Astrocyte (in vitro differentiated cells and primary cell): Measurements from ENCODE around the gene CD207. TPM values are rescaled to one million over a fixed set of nuclear protein-coding genes. Genes with fewer than 3 reads are reported as not detected.

Experiments used
- DNase-seq: peaks from one replicate; pipeline ENCODE4 v3.0.0-alpha.2; 2010; ENCODE audit warnings: low read depth
- FAIRE-seq: peaks from 2 replicates; lab custom pipeline; 2011; peaks lifted over from hg19 to GRCh38; lab: Jason Lieb, UNC
- H2AFZ ChIP-seq: 2 replicates; pipeline ENCODE4 v1.6.0; 2012; ENCODE audit warnings: low read depth, low read length, inconsistent platforms
- H3K27ac ChIP-seq: 2 replicates; pipeline ENCODE4 v1.5.1; 2011; ENCODE audit warnings: low read depth, low read length, inconsistent platforms
- H3K27me3 ChIP-seq: 2 replicates; pipeline ENCODE4 v1.6.0; 2011; ENCODE audit warnings: low read length, inconsistent platforms; ENCODE audit not compliant: insufficient read depth
- H3K36me3 ChIP-seq: 2 replicates; pipeline ENCODE4 v1.5.1; 2011; ENCODE audit warnings: low read length, inconsistent platforms; ENCODE audit not compliant: insufficient read depth
- H3K4me1 ChIP-seq: 2 replicates; pipeline ENCODE4 v1.5.1; 2011; ENCODE audit warnings: low read length, inconsistent platforms; ENCODE audit not compliant: insufficient read depth
- H3K4me2 ChIP-seq: 2 replicates; pipeline ENCODE4 v1.6.0; 2012; ENCODE audit warnings: low read length, inconsistent platforms
- H3K4me3 ChIP-seq: 2 replicates; pipeline ENCODE4 v1.5.1; 2011; ENCODE audit warnings: low read depth, mild to moderate bottlenecking, low read length, inconsistent platforms; ENCODE audit not compliant: insufficient read depth
- H3K79me2 ChIP-seq: 2 replicates; pipeline ENCODE4 v1.6.0; 2012; ENCODE audit warnings: mild to moderate bottlenecking, low read length, inconsistent platforms; ENCODE audit not compliant: insufficient read depth
- H3K9ac ChIP-seq: 2 replicates; pipeline ENCODE4 v1.6.0; 2012; ENCODE audit warnings: mild to moderate bottlenecking, low read length, inconsistent platforms
- H3K9me3 ChIP-seq: 2 replicates; pipeline ENCODE4 v1.5.1; 2012; ENCODE audit warnings: low read depth, mild to moderate bottlenecking, low read length, inconsistent platforms; ENCODE audit not compliant: insufficient read depth
- H4K20me1 ChIP-seq: 2 replicates; pipeline ENCODE4 v1.6.0; 2012; ENCODE audit warnings: low read length, inconsistent platforms; ENCODE audit not compliant: insufficient read depth
- H3K27ac Mint-ChIP-seq: one replicate; pipeline ENCODE4 v1.8.0; 2021; ENCODE audit warnings: mild to moderate bottlenecking, mixed read lengths; ENCODE audit not compliant: unreplicated experiment
- H3K27me3 Mint-ChIP-seq: one replicate; pipeline ENCODE4 v1.8.0; 2021; ENCODE audit warnings: low read depth, mixed read lengths; ENCODE audit not compliant: unreplicated experiment
- H3K36me3 Mint-ChIP-seq: one replicate; pipeline ENCODE4 v1.8.0; 2021; ENCODE audit warnings: low read depth, mixed read lengths; ENCODE audit not compliant: unreplicated experiment
- H3K4me1 Mint-ChIP-seq: one replicate; pipeline ENCODE4 v1.8.0; 2021; ENCODE audit warnings: low read depth, mixed read lengths; ENCODE audit not compliant: unreplicated experiment
- H3K4me3 Mint-ChIP-seq: one replicate; pipeline ENCODE4 v1.8.0; 2021; ENCODE audit warnings: mild to moderate bottlenecking, moderate library complexity, mixed read lengths; ENCODE audit not compliant: unreplicated experiment
- H3K9me3 Mint-ChIP-seq: one replicate; pipeline ENCODE4 v1.8.0; 2021; ENCODE audit warnings: mild to moderate bottlenecking, mixed read lengths; ENCODE audit not compliant: unreplicated experiment
- EZH2 ChIP-seq: IDR thresholded peaks from 2 replicates; pipeline ENCODE4 v1.6.1; 2012; ENCODE audit warnings: mild to moderate bottlenecking, low read length, inconsistent platforms; ENCODE audit not compliant: insufficient read depth
- total RNA-seq: library from RNA; stranded (reverse); gene quantifications from 2 replicates; pipeline ENCODE4 v1.2.1, GENCODE V29; 2021
- TF ChIP-seq, protein P1 (sequence below): IDR thresholded peaks from 2 replicates; pipeline ENCODE4 v1.5.1; 2011; ENCODE audit warnings: low read depth, mild to moderate bottlenecking, inconsistent platforms, low read length, moderate library complexity; ENCODE audit not compliant: insufficient read depth

CD207 gene
- total RNA-seq, 1 donor from 2014 or later = not detected

DNA sequence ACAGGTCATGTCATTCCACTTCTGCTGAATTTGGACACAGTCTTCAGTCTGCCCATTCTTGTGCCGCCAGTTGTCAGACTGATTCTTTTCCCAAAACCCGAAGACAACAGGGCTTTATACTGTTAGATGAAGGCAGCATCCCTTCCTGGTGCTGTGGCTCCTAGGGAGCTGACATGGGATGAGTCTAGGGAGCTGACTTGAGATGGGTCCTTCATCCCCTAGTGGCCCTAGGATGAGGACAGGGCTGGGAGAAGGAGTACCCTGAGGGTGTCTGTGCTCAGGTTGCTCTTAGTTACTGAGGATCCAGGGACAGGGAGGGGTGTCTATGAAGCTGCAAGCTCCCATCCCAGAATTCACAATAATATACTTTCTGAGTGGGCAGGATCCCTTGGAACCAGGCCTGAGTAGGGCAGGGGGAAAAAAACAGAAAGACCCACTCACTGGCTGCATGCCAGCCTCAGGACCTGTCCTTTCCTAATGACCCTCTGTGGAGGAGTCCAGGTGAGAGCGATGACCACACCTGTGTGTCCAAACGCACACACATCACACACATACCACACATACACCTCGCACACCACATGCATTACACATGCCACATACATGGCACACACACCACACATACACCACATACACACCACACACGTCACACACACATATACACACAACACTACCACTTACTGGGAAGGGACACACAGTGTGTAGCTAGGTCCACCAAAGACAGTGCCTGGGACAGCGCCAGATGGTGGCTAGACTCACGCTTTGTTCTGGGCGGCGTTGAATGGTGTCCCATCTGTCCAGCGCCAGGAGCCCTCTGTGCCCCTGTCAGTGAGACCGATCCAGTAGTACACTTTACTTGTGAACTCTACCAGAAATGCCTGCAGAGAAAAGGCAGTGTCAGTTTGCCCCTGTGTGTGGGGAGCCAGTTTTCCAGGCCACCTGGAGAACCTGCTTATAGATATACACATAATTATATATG, 26.3 kb downstream of the CD207 start:
- TF ChIP-seq EZH2 = no peak
- TF ChIP-seq, protein P1, sequence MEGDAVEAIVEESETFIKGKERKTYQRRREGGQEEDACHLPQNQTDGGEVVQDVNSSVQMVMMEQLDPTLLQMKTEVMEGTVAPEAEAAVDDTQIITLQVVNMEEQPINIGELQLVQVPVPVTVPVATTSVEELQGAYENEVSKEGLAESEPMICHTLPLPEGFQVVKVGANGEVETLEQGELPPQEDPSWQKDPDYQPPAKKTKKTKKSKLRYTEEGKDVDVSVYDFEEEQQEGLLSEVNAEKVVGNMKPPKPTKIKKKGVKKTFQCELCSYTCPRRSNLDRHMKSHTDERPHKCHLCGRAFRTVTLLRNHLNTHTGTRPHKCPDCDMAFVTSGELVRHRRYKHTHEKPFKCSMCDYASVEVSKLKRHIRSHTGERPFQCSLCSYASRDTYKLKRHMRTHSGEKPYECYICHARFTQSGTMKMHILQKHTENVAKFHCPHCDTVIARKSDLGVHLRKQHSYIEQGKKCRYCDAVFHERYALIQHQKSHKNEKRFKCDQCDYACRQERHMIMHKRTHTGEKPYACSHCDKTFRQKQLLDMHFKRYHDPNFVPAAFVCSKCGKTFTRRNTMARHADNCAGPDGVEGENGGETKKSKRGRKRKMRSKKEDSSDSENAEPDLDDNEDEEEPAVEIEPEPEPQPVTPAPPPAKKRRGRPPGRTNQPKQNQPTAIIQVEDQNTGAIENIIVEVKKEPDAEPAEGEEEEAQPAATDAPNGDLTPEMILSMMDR = no peak
- no peak overlapping the region for H3K4me3 ChIP-seq
- no peaks in the 10 kb centered on the region for H3K9me3 ChIP-seq
- Mint-ChIP-seq H3K9me3 (peaks cover 4% of the 10 kb centered on the region), H3K27me3 (peaks cover 25% of the 10 kb centered on the region), H3K4me1 (no peaks in the 10 kb centered on the region), H3K36me3 (no peaks in the 10 kb centered on the region), H3K4me3 (no peak overlapping the region), H3K27ac (no peak overlapping the region)
- H3K27ac ChIP-seq = no peak overlapping the region
- no peak overlapping the region for H3K4me2 ChIP-seq
- no peaks in the 10 kb centered on the region for H3K4me1 ChIP-seq
- no peak overlapping the region for H2AFZ ChIP-seq
- no peak for DNase-seq
- no peaks in the 10 kb centered on the region for H3K79me2 ChIP-seq
- peaks cover 17% of the 10 kb centered on the region for H3K27me3 ChIP-seq
- no peaks in the 10 kb centered on the region for H4K20me1 ChIP-seq
- no peak for FAIRE-seq
- no peak overlapping the region for H3K9ac ChIP-seq
- H3K36me3 ChIP-seq = no peaks in the 10 kb centered on the region

DNA sequence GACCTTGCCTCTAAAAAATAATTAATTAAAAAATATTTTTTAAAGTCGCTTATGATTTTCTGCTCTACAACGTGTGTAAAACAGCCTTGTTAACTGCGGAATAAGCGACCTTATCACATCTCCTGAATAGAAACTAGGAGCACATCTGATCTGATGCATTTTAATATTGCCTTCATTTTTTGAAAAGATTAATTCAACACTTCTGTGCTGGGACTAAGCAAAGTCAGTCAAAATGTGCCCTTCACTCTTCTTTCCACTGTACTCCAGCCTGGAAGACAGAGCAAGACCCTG, 27.8 kb downstream of the CD207 start:
- H3K4me2 ChIP-seq = no peak overlapping the region
- no peaks in the 10 kb centered on the region for H4K20me1 ChIP-seq
- no peak overlapping the region for H3K9ac ChIP-seq
- Mint-ChIP-seq H3K9me3 (peaks cover 5% of the 10 kb centered on the region), H3K27ac (no peak overlapping the region), H3K27me3 (peaks cover 15% of the 10 kb centered on the region), H3K4me1 (no peaks in the 10 kb centered on the region), H3K36me3 (no peaks in the 10 kb centered on the region), H3K4me3 (no peak overlapping the region)
- no peaks in the 10 kb centered on the region for H3K4me1 ChIP-seq
- no peaks in the 10 kb centered on the region for H3K9me3 ChIP-seq
- H3K27me3 ChIP-seq = peaks cover 13% of the 10 kb centered on the region
- DNase-seq = no peak
- H3K36me3 ChIP-seq = no peaks in the 10 kb centered on the region
- H2AFZ ChIP-seq = no peak overlapping the region
- no peaks in the 10 kb centered on the region for H3K79me2 ChIP-seq
- no peak overlapping the region for H3K27ac ChIP-seq
- no peak overlapping the region for H3K4me3 ChIP-seq
- TF ChIP-seq, protein P1 = no peak
- no peak for TF ChIP-seq EZH2
- FAIRE-seq = no peak
